Progenitor cell of endocrine pancreas (in vitro differentiated cells): ENCODE results near the gene COX6B1. TPM values are rescaled to one million over a fixed set of nuclear protein-coding genes. Genes with fewer than 3 reads are reported as not detected.

Source experiments
- DNase-seq: peaks from one replicate; pipeline ENCODE4 v3.0.0; 2021; ENCODE audit warnings: low spot score; ENCODE audit not compliant: unreplicated experiment
- H3K27ac Mint-ChIP-seq: 2 replicates; pipeline ENCODE4 v1.8.0; 2021; ENCODE audit warnings: mild to moderate bottlenecking, moderate library complexity, mixed read lengths
- H3K27me3 Mint-ChIP-seq: 2 replicates; pipeline ENCODE4 v1.8.0; 2021; ENCODE audit warnings: mixed read lengths
- H3K36me3 Mint-ChIP-seq: 2 replicates; pipeline ENCODE4 v1.8.0; 2022; ENCODE audit warnings: mixed read lengths; ENCODE audit not compliant: insufficient read depth
- H3K4me1 Mint-ChIP-seq: 2 replicates; pipeline ENCODE4 v1.8.0; 2021; ENCODE audit warnings: low read depth, mixed read lengths
- H3K4me3 Mint-ChIP-seq: 2 replicates; pipeline ENCODE4 v1.8.0; 2021; ENCODE audit warnings: low read depth, mild to moderate bottlenecking, moderate library complexity, mixed read lengths
- H3K9me3 Mint-ChIP-seq: 2 replicates; pipeline ENCODE4 v1.8.0; 2021; ENCODE audit warnings: low read depth, mixed read lengths
- CTCF ChIP-seq: fragments of 200-600 bp; sonication (generic); IDR thresholded peaks from one replicate; pipeline ENCODE4 v1.5.0; 2021; ENCODE audit warnings: antibody characterized with exemption, mild to moderate bottlenecking; ENCODE audit not compliant: unreplicated experiment
- total RNA-seq: library from RNA; stranded (reverse); gene quantifications from 2 replicates; pipeline ENCODE4 v1.2.1, GENCODE V29; 2021

COX6B1 gene
- total RNA-seq, 1 donor from 2014 or later, result 307 TPM

GRCh38 chr19:35636651-35637050 is 11.5 kb upstream of the COX6B1 start:
- peaks cover 16% of the 10 kb centered on the region for H3K36me3 Mint-ChIP-seq
- no peak for TF ChIP-seq CTCF
- H3K9me3 Mint-ChIP-seq, result no peaks in the 10 kb centered on the region
- no peak overlapping the region for H3K4me3 Mint-ChIP-seq
- no peaks in the 10 kb centered on the region for H3K4me1 Mint-ChIP-seq
- DNase-seq, result no peak
- H3K27ac Mint-ChIP-seq, result no peak overlapping the region
- no peaks in the 10 kb centered on the region for H3K27me3 Mint-ChIP-seq

- H3K27ac Mint-ChIP-seq, result no peak overlapping the region
- no peaks in the 10 kb centered on the region for H3K4me1 Mint-ChIP-seq
- no peak for TF ChIP-seq CTCF
- peaks cover 13% of the 10 kb centered on the region for H3K36me3 Mint-ChIP-seq
- H3K27me3 Mint-ChIP-seq, result no peaks in the 10 kb centered on the region
- no peak for DNase-seq
- H3K9me3 Mint-ChIP-seq, result no peaks in the 10 kb centered on the region
- H3K4me3 Mint-ChIP-seq, result no peak overlapping the region
Measured at GRCh38 chr19:35637165-35637564, 11.0 kb upstream of the COX6B1 start.

GRCh38 chr19:35639321-35639639 is 8.8 kb upstream of the COX6B1 start:
- H3K36me3 Mint-ChIP-seq, result peaks cover 9% of the 10 kb centered on the region
- TF ChIP-seq CTCF, result no peak
- H3K9me3 Mint-ChIP-seq, result no peaks in the 10 kb centered on the region
- DNase-seq, result no peak
- H3K27me3 Mint-ChIP-seq, result no peaks in the 10 kb centered on the region
- no peak overlapping the region for H3K4me3 Mint-ChIP-seq
- peaks cover under 1% of the 10 kb centered on the region for H3K4me1 Mint-ChIP-seq
- H3K27ac Mint-ChIP-seq, result no peak overlapping the region

- DNase-seq, result no peak
- Mint-ChIP-seq H3K4me1 (peaks cover 5% of the 10 kb centered on the region), H3K36me3 (peaks cover 9% of the 10 kb centered on the region), H3K27ac (no peak overlapping the region), H3K4me3 (no peak overlapping the region), H3K9me3 (no peaks in the 10 kb centered on the region), H3K27me3 (no peaks in the 10 kb centered on the region)
- TF ChIP-seq CTCF, result no peak
Measured at GRCh38 chr19:35639863-35640262, 8.3 kb upstream of the COX6B1 start.

GRCh38 chr19:35641515-35642151 is 6.5 kb upstream of the COX6B1 start, which contains the start of gene ETV2:
ETV2 (plus strand) TSS chr19:35641745; CDS start chr19:35642461, 716 bp downstream.
- Mint-ChIP-seq H3K27me3 (peaks cover 7% of the 10 kb centered on the region), H3K27ac (no peak within 1 kb of the TSS), H3K9me3 (no peaks in the 10 kb centered on the region), H3K4me1 (peaks cover 7% of the 10 kb centered on the region), H3K36me3 (peaks cover 4% of the 10 kb centered on the region), H3K4me3 (peak within 1 kb of the TSS; percentile 53)
- no peak for TF ChIP-seq CTCF
- no peak for DNase-seq
